Aorta (tissue), 5 donors: Measurements from ENCODE around the gene ZNF362. TPM values are rescaled to one million over a fixed set of nuclear protein-coding genes. Genes with fewer than 3 reads are reported as not detected.

ENCODE experiments used
- ATAC-seq: fragments of 200-7000 bp; cut with Tn5 transposase; one replicate; pipeline ENCODE4 v1.9.1; 2022; ENCODE audit warnings: moderate library complexity; ENCODE audit not compliant: low FRiP score
- DNase-seq, 2 donors: peaks; one replicate each; pipeline ENCODE4 v3.0.0-alpha.2; 2020
- H3K27ac ChIP-seq, 2 donors: one replicate each; pipeline ENCODE4 v1.5.1; 2013; ENCODE audit warnings: low read length in 2 of 2, mild to moderate bottlenecking in 2 of 2, moderate library complexity in 2 of 2, control low read depth in 1 of 2, inconsistent platforms in 1 of 2, low read depth in 1 of 2
- H3K27me3 ChIP-seq, 2 donors: one replicate each; pipeline ENCODE4 v1.6.1; 2013; ENCODE audit warnings: control low read depth in 1 of 2, low read length in 1 of 2, mild to moderate bottlenecking in 1 of 2, moderate library complexity in 1 of 2; ENCODE audit not compliant: insufficient read depth in 2 of 2, control insufficient read depth in 1 of 2
- H3K36me3 ChIP-seq, 2 donors: one replicate each; pipeline ENCODE4 v1.6.1; 2013; ENCODE audit warnings: control low read depth in 1 of 2, low read length in 1 of 2, mild to moderate bottlenecking in 1 of 2; ENCODE audit not compliant: insufficient read depth in 2 of 2, control insufficient read depth in 1 of 2
- H3K4me1 ChIP-seq, 2 donors: one replicate each; pipeline ENCODE4 v1.6.1; 2013; ENCODE audit warnings: low read length in 2 of 2, control low read depth in 1 of 2, mild to moderate bottlenecking in 1 of 2, moderate library complexity in 1 of 2; ENCODE audit not compliant: insufficient read depth in 2 of 2, control insufficient read depth in 1 of 2
- H3K4me3 ChIP-seq, 2 donors: one replicate each; pipeline ENCODE4 v1.5.1; 2013; ENCODE audit warnings: low read length in 2 of 2, control low read depth in 1 of 2, mild to moderate bottlenecking in 1 of 2
- H3K9me3 ChIP-seq: one replicate; pipeline ENCODE4 v1.6.1; 2013; ENCODE audit warnings: mild to moderate bottlenecking, low read length; ENCODE audit not compliant: control insufficient read depth
- WGBS, 2 donors: extraction: QIAGEN DNeasy Blood & Tissue Kit; methylation state at CpG; one replicate each; pipeline ENCODE4 v1.1.7; 2013; 5-methylcytosine and 5-hydroxymethylcytosine counted together
- intact Hi-C, 2 donors: fragments of 100-400 bp; cut with DNase I; formaldehyde crosslinking; loops; one replicate each; pipeline versions ENCODE4 v1.14.2 to v1.15.0; 2022
- polyA plus RNA-seq, 2 donors: library from polyadenylated mRNA; stranded (reverse); fragments of 200-250 nt; gene quantifications; one replicate each; pipeline ENCODE4 v1.2.3, GENCODE V29; 2013
- total RNA-seq, 2 donors: library from RNA; stranded (reverse); fragmentation: NEBNext Ultra II Directional; extraction: Animal tissue kit (Norgen Biotek cat#: 25700); gene quantifications; one replicate each; pipeline ENCODE4 v1.2.1, GENCODE V29; 2021
- donor health status: healthy with polysubstance abuse.
- donor health status: Bipolar disorder and iron deficiency.
- donor health status: DM: no; HTN: no; CAD: no.
- donor health status: DM: no; HTN: no; CAD: no.
- donor health status: DM: yes; HTN: yes; CAD: no.

ZNF362 gene
- total and polyA plus RNA-seq, 4 donors, result 12.4 to 44.0 (median 31.1) TPM

GRCh38 chr1:33259879-33260278 is 3.6 kb downstream of the ZNF362 start:
- Histone ChIP-seq H3K27ac (peak overlapping the region; percentile 37 to 99), H3K27me3 (no peaks in the 10 kb centered on the region), H3K36me3 (no peaks in the 10 kb centered on the region), H3K4me1 (peaks cover 5 to 6% of the 10 kb centered on the region in 2 donors), H3K9me3 (no peaks in the 10 kb centered on the region), H3K4me3 (no peak overlapping the region)
- DNase-seq (peak in 1 of 2 donors; percentile 3), ATAC-seq (no peak)
- intact Hi-C loops, result loop anchor here (5.0 to 10.0 kb wide), 2 partner anchors 75 to 87 kb away; partner anchors contain the start of gene TRIM62 (in 1 of the 2)
- 28 to 37% methylated on average over 3 of the region's 3 CpGs for WGBS, 2 donors

DNA sequence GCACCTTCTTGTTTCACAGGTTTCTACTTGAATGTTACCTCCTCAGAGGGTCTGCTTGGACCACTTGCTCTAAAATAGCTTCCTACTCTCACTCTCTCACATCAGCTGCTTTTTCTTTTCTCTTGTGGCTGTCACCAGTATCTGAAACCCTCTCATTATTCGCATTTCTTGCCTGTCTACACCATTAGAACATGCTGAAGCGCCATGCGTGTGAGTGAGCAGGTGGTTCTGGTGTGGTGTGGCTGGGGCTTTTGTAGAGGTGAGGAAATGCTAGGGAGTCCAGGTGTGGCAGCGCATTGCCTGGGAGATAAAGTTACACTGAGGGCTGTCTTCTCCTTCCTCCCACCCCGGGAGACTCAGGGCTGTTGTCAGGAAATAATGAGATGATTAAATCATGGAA is 4.1 kb downstream of the ZNF362 start:
- ATAC-seq (no peak), DNase-seq (peak in 1 of 2 donors; percentile 6)
- H3K36me3 ChIP-seq, result no peaks in the 10 kb centered on the region
- H3K27me3 ChIP-seq, result no peaks in the 10 kb centered on the region
- no peaks in the 10 kb centered on the region for H3K9me3 ChIP-seq
- no peak overlapping the region for H3K4me3 ChIP-seq
- intact Hi-C loops, result no loop called here
- 57 to 58% methylated on average over 5 of the region's 5 CpGs for WGBS, 2 donors
- peaks cover 5 to 6% of the 10 kb centered on the region in 2 donors for H3K4me1 ChIP-seq
- H3K27ac ChIP-seq, result peak overlapping the region in 1 of 2 donors; percentile 7

DNA sequence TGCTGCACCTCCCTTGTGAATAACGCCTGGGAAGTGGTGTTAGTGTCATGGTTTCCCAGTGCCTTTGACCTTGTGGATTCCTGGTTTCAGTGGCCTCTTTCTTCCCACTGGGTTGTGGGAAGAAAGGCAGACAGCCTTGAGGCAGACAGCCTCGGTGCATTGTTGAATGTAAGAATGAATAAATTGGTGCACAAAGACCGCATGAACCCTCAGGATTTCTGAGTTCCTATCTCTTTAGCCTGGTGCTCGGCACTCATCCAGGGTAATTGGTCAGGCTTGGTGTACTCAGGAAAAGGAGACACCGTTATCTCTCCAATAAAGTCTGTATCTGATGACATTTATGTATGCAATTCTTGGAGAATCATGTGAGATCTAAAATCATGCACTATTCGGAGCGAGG is 5.1 kb downstream of the ZNF362 start:
- H3K4me3 ChIP-seq, result no peak overlapping the region
- H3K27ac ChIP-seq, result no peak overlapping the region
- H3K36me3 ChIP-seq, result no peaks in the 10 kb centered on the region
- intact Hi-C loops, result no loop called here
- DNase-seq (peak in 1 of 2 donors; percentile 25), ATAC-seq (no peak)
- 10 to 14% methylated on average over 7 of the region's 7 CpGs for WGBS, 2 donors
- peaks cover 5 to 6% of the 10 kb centered on the region in 2 donors for H3K4me1 ChIP-seq
- no peaks in the 10 kb centered on the region for H3K27me3 ChIP-seq
- no peaks in the 10 kb centered on the region for H3K9me3 ChIP-seq

- peak overlapping the region in 1 of 2 donors; percentile 1 for H3K27ac ChIP-seq
- 19 to 25% methylated on average over 5 of the region's 5 CpGs for WGBS, 2 donors
- ATAC-seq, result no peak
- intact Hi-C loops, result no loop called here
- H3K9me3 ChIP-seq, result no peaks in the 10 kb centered on the region
- H3K27me3 ChIP-seq, result no peaks in the 10 kb centered on the region
- no peaks in the 10 kb centered on the region for H3K36me3 ChIP-seq
- no peak overlapping the region for H3K4me3 ChIP-seq
- DNase-seq, result peak in 1 of 2 donors; percentile 64
- H3K4me1 ChIP-seq, result peaks cover 5 to 6% of the 10 kb centered on the region in 2 donors
Measured at GRCh38 chr1:33263890-33264504, 7.7 kb downstream of the ZNF362 start.

DNA sequence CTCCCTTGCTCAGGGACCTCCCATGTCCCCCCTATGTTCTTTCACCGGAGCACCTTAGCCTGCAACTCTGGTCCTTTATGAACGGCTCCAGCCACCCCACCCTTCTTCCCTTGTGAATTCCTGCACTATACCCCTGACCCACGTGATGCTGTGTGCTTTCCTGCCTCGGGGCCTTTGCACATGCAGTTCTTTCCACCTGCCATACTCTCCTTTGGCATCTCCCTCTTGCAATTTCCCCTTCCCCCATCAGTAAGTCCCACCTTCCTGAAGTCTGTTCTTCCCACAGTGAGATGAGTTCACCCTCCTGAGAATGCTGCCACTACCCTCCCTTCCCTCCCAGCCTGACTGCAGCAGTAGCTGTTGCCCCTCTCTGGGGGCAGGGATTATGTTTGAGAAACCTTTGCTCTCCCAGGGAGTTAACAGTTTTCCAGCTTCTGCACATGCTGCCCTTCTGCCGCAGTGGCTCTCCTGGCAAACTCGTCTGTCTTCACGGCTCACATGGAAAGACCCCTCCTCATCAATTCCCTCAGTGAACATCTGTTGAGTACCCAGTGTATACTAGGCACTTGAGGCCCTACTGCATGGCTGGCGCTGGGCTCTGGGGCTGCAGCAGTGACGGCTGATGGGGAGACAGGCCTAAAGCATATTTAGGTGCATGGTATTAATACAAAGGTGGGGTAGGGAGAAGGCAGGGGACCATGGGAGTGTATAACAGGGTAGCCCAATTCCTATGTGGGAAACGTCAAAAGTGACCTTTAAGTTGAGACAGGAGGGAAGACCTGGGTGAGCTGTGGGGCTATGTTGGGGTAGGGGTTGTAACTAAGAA is 9.7 kb downstream of the ZNF362 start:
- intact Hi-C loops, result no loop called here
- H3K27me3 ChIP-seq, result no peaks in the 10 kb centered on the region
- ATAC-seq, result no peak
- H3K4me3 ChIP-seq, result no peak overlapping the region
- peak in 1 of 2 donors; percentile 45 for DNase-seq
- no peak overlapping the region for H3K27ac ChIP-seq
- 56% methylated on average over 10 of the region's 10 CpGs for WGBS, 2 donors
- H3K36me3 ChIP-seq, result no peaks in the 10 kb centered on the region
- peaks cover 4 to 7% of the 10 kb centered on the region in 2 donors for H3K4me1 ChIP-seq
- no peaks in the 10 kb centered on the region for H3K9me3 ChIP-seq

DNA sequence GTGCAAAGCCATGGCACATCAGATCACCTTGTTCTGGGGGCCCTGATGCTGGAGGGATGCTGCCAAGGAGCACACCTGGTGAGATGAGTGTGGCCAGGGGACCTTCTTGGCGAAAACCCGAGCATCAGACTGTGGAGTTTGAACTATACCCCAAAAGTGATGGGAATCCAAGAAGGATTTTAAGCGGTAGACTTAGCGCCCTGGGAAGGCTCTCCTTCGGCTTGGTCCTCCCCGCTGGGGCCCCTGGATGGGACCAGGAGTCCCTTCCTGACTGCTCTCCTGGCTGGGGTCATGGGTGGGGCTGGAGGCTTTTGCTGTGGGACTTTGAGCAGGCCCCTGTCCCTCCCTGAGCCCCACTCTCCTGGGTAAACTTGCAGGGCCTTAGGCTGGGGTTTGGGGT is 10.5 kb downstream of the ZNF362 start:
- intact Hi-C loops, result no loop called here
- no peaks in the 10 kb centered on the region for H3K27me3 ChIP-seq
- H3K4me1 ChIP-seq, result peaks cover 4 to 11% of the 10 kb centered on the region in 2 donors
- H3K36me3 ChIP-seq, result no peaks in the 10 kb centered on the region
- no peak overlapping the region for H3K4me3 ChIP-seq
- WGBS, 2 donors, result 65 to 71% methylated on average over 6 of the region's 6 CpGs
- peak in 1 of 2 donors; percentile 37 for DNase-seq
- H3K9me3 ChIP-seq, result no peaks in the 10 kb centered on the region
- H3K27ac ChIP-seq, result no peak overlapping the region
- ATAC-seq, result no peak

GRCh38 chr1:33267468-33268205 is 11.3 kb downstream of the ZNF362 start:
- no peak overlapping the region for H3K27ac ChIP-seq
- no peaks in the 10 kb centered on the region for H3K27me3 ChIP-seq
- no peaks in the 10 kb centered on the region for H3K9me3 ChIP-seq
- DNase-seq, result no peak
- no peak overlapping the region for H3K4me3 ChIP-seq
- no peaks in the 10 kb centered on the region for H3K36me3 ChIP-seq
- H3K4me1 ChIP-seq, result peaks cover 4 to 11% of the 10 kb centered on the region in 2 donors
- 38 to 48% methylated on average over 5 of the region's 5 CpGs for WGBS, 2 donors
- intact Hi-C loops, result no loop called here
- ATAC-seq, result no peak

GRCh38 chr1:33268457-33268856 is 12.2 kb downstream of the ZNF362 start:
- H3K27ac ChIP-seq, result no peak overlapping the region
- peak in 1 of 2 donors; percentile 31 for DNase-seq
- no peaks in the 10 kb centered on the region for H3K9me3 ChIP-seq
- H3K27me3 ChIP-seq, result no peaks in the 10 kb centered on the region
- no peak for ATAC-seq
- H3K4me1 ChIP-seq, result peaks cover 4 to 11% of the 10 kb centered on the region in 2 donors
- intact Hi-C loops, result no loop called here
- no peak overlapping the region for H3K4me3 ChIP-seq
- H3K36me3 ChIP-seq, result no peaks in the 10 kb centered on the region
- WGBS, 2 donors, result 57 to 61% methylated on average over 2 of the region's 2 CpGs
